Stimulated activated CD4-positive, alpha-beta T cell treated with anti-CD3 and anti-CD28 coated beads, TNF-alpha, amount 100 ng/mL, for 1 hour (primary cell): ENCODE data around the gene OR14K1.
"Not testable (repeated sequence)": the region's sequence is repeated elsewhere in the genome, so short reads cannot be mapped to it uniquely, and the experiment has no call there.

Source experiments
- DNase-seq, 3 donors: peaks; one replicate each; pipeline ENCODE4 v3.0.0-alpha.2; 2020; ENCODE audit warnings: low read depth in 3 of 3, low spot score in 1 of 3

OR14K1 gene

GRCh38 chr1:247738315-247738714 lies at the start of gene OR14K1:
OR14K1 (plus strand) TSS chr1:247738615; CDS start chr1:247738615, 0 bp downstream.
- DNase-seq, result no peak

- DNase-seq, result no peak
Measured at GRCh38 chr1:247701338-247701737, 37.1 kb upstream of the OR14K1 start.

GRCh38 chr1:247710681-247711080 lies 27.7 kb upstream of the OR14K1 start:
- not testable (repeated sequence) for DNase-seq

GRCh38 chr1:247713753-247714152 lies 24.7 kb upstream of the OR14K1 start:
- DNase-seq, result no peak

GRCh38 chr1:247716546-247716945 lies 21.9 kb upstream of the OR14K1 start, which contains the start of gene OR6F1:
OR6F1 (minus strand) TSS chr1:247716646; CDS start chr1:247712755, 3,891 bp downstream.
- no peak for DNase-seq

GRCh38 chr1:247721222-247721621 lies 17.2 kb upstream of the OR14K1 start:
- no peak for DNase-seq

GRCh38 chr1:247740721-247741120 lies 2.3 kb downstream of the OR14K1 start:
- DNase-seq, result no peak

- no peak for DNase-seq
Measured at GRCh38 chr1:247741756-247742155, 3.3 kb downstream of the OR14K1 start.

GRCh38 chr1:247742215-247742760 lies 3.9 kb downstream of the OR14K1 start:
- not testable (repeated sequence) for DNase-seq

- DNase-seq, result no peak
Measured at GRCh38 chr1:247746391-247746935, 8.0 kb downstream of the OR14K1 start.

- no peak for DNase-seq
Measured at GRCh38 chr1:247747616-247748015, 9.2 kb downstream of the OR14K1 start.

GRCh38 chr1:247748041-247748440 lies 9.6 kb downstream of the OR14K1 start, which contains the start of gene OR14A2:
OR14A2 (minus strand) TSS chr1:247748141.
- DNase-seq, result no peak

- no peak for DNase-seq
Measured at GRCh38 chr1:247749870-247750269, 11.5 kb downstream of the OR14K1 start.

- not testable (repeated sequence) for DNase-seq
Measured at GRCh38 chr1:247754311-247754710, 15.9 kb downstream of the OR14K1 start.

GRCh38 chr1:247760456-247760855 lies 22.0 kb downstream of the OR14K1 start, which contains the start of gene OR1C1:
OR1C1 (minus strand) TSS chr1:247760556; CDS start chr1:247758406, 2,150 bp downstream.
- DNase-seq, result no peak

GRCh38 chr1:247769603-247770002 lies 31.2 kb downstream of the OR14K1 start:
- DNase-seq, result no peak
